RWPE2 (cell line): ENCODE measurements around the gene UBE3B.

Experiments
- ATAC-seq: fragments of 200-7000 bp; cut with Tn5 transposase; 3 replicates; pipeline ENCODE4 v1.9.1; 2021; ENCODE audit warnings: low read depth
- DNase-seq: peaks from one replicate; pipeline ENCODE4 v3.0.0-alpha.2; 2020; ENCODE audit warnings: low spot score
- H3K27ac ChIP-seq: fragments of 450-650 bp; 2 replicates; pipeline ENCODE4 v1.5.1; 2017; ENCODE audit warnings: mild to moderate bottlenecking; ENCODE audit not compliant: poor library complexity, severe bottlenecking
- H3K27me3 ChIP-seq: fragments of 250-450 bp; sonication (Bioruptor Pico); 2 replicates; pipeline ENCODE4 v1.5.1; 2021; ENCODE audit warnings: mild to moderate bottlenecking, moderate library complexity; ENCODE audit not compliant: insufficient read depth, poor library complexity, severe bottlenecking
- H3K36me3 ChIP-seq: fragments of 250-450 bp; sonication (Bioruptor Pico); 2 replicates; pipeline ENCODE4 v1.5.1; 2020; ENCODE audit warnings: low read depth, mild to moderate bottlenecking, moderate library complexity
- H3K4me1 ChIP-seq: fragments of 250-450 bp; sonication (Bioruptor Pico); 2 replicates; pipeline ENCODE4 v1.5.1; 2021; ENCODE audit warnings: mild to moderate bottlenecking, moderate library complexity; ENCODE audit not compliant: insufficient read depth, poor library complexity, severe bottlenecking
- H3K4me3 ChIP-seq: fragments of 250-450 bp; sonication (Bioruptor Pico); 2 replicates; pipeline ENCODE4 v1.5.1; 2021; ENCODE audit warnings: mild to moderate bottlenecking, moderate library complexity; ENCODE audit not compliant: severe bottlenecking
- H3K9me3 ChIP-seq: fragments of 250-450 bp; sonication (Bioruptor Pico); 2 replicates; pipeline ENCODE4 v1.5.1; 2021; ENCODE audit warnings: mild to moderate bottlenecking, moderate library complexity; ENCODE audit not compliant: severe bottlenecking
- CTCF ChIP-seq: fragments of 450-650 bp; IDR thresholded peaks from one replicate; pipeline ENCODE4 v1.5.1; 2017; ENCODE audit warnings: mild to moderate bottlenecking, moderate library complexity; ENCODE audit not compliant: poor library complexity, severe bottlenecking

UBE3B gene

GRCh38 chr12:109512608-109513007 lies 35.2 kb downstream of the UBE3B start:
- Histone ChIP-seq H3K4me1 (no peaks in the 10 kb centered on the region), H3K27ac (no peak overlapping the region), H3K27me3 (no peaks in the 10 kb centered on the region), H3K4me3 (no peak overlapping the region), H3K9me3 (no peaks in the 10 kb centered on the region), H3K36me3 (peaks cover 30% of the 10 kb centered on the region)
- DNase-seq (no peak), ATAC-seq (no peak)
- TF ChIP-seq CTCF, result no peak

GRCh38 chr12:109513051-109513450 lies 35.6 kb downstream of the UBE3B start:
- TF ChIP-seq CTCF, result no peak

GRCh38 chr12:109513977-109514376 lies 36.5 kb downstream of the UBE3B start:
- ATAC-seq, result no peak
- Histone ChIP-seq H3K27ac (no peak overlapping the region), H3K4me1 (no peaks in the 10 kb centered on the region), H3K27me3 (no peaks in the 10 kb centered on the region), H3K4me3 (no peak overlapping the region), H3K9me3 (no peaks in the 10 kb centered on the region), H3K36me3 (peaks cover 35% of the 10 kb centered on the region)
- DNase-seq, result no peak
- TF ChIP-seq CTCF, result no peak

More at GRCh38 chr12:109513051-109513450, 35.6 kb downstream of the UBE3B start:
- ATAC-seq (no peak), DNase-seq (no peak)
- Histone ChIP-seq H3K4me1 (no peaks in the 10 kb centered on the region), H3K27me3 (no peaks in the 10 kb centered on the region), H3K36me3 (peaks cover 35% of the 10 kb centered on the region), H3K27ac (no peak overlapping the region), H3K9me3 (no peaks in the 10 kb centered on the region), H3K4me3 (no peak overlapping the region)

DNA sequence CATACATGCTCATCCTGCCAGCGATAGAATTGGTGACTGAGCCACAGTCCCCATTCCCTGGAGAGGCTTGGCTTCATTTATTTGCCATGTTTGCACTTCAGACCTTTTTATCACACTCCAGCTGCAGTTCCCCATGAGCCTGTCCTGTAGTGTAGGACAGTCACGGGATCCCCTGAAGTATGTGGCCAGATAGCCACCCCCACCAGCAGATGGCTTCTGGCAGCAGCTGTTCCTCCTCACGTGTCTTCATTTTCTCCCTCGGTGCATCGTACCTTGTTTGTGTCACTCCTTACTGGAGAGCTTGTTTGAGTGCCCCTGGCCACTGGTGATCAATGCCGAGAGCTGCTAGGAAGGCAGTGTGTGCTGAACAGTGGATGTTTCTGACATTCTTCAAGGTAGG lies 40.2 kb downstream of the UBE3B start:
- no peak overlapping the region for H3K4me3 ChIP-seq
- H3K27me3 ChIP-seq, result no peaks in the 10 kb centered on the region
- no peak for TF ChIP-seq CTCF
- H3K36me3 ChIP-seq, result peaks cover 39% of the 10 kb centered on the region
- no peak for ATAC-seq
- no peaks in the 10 kb centered on the region for H3K9me3 ChIP-seq
- no peak for DNase-seq
- H3K27ac ChIP-seq, result no peak overlapping the region
- no peaks in the 10 kb centered on the region for H3K4me1 ChIP-seq

GRCh38 chr12:109518820-109519665 lies 41.6 kb downstream of the UBE3B start:
- H3K27me3 ChIP-seq, result no peaks in the 10 kb centered on the region
- ATAC-seq (peak; percentile 48; the same call in 1 of the 3 replicates), DNase-seq (no peak)
- H3K4me1 ChIP-seq, result no peaks in the 10 kb centered on the region
- no peaks in the 10 kb centered on the region for H3K9me3 ChIP-seq
- H3K27ac ChIP-seq, result no peak overlapping the region
- peaks cover 39% of the 10 kb centered on the region for H3K36me3 ChIP-seq
- peak; percentile 80 for TF ChIP-seq CTCF
- H3K4me3 ChIP-seq, result no peak overlapping the region
